ENCODE measurements around the gene KIAA1671.

- TF ChIP-seq, protein P1, sequence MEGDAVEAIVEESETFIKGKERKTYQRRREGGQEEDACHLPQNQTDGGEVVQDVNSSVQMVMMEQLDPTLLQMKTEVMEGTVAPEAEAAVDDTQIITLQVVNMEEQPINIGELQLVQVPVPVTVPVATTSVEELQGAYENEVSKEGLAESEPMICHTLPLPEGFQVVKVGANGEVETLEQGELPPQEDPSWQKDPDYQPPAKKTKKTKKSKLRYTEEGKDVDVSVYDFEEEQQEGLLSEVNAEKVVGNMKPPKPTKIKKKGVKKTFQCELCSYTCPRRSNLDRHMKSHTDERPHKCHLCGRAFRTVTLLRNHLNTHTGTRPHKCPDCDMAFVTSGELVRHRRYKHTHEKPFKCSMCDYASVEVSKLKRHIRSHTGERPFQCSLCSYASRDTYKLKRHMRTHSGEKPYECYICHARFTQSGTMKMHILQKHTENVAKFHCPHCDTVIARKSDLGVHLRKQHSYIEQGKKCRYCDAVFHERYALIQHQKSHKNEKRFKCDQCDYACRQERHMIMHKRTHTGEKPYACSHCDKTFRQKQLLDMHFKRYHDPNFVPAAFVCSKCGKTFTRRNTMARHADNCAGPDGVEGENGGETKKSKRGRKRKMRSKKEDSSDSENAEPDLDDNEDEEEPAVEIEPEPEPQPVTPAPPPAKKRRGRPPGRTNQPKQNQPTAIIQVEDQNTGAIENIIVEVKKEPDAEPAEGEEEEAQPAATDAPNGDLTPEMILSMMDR (IDR thresholded peaks at IDR 0.05), result no peak
- TF ChIP-seq POLR2AphosphoS5 (IDR thresholded peaks at IDR 0.05) (peak; percentile 50 to 64), POLR2A (IDR thresholded peaks at IDR 0.05; ENCODE audit: low read depth) (no peak)
Measured at GRCh38 chr22:24952837-24953383, 394 bp downstream of the KIAA1671 start.

Data from esophagus muscularis mucosa (tissue), 3 donors.